ENCODE data around the gene CAMK1D. TPM values are rescaled to one million over a fixed set of nuclear protein-coding genes. Genes with fewer than 3 reads are reported as not detected.

CAMK1D gene
- total RNA-seq, 2 experiments from 2014 or later, result 28.8 to 35.3 TPM

GRCh38 chr10:12355384-12355783 lies 6.0 kb downstream of the CAMK1D start:
- intact Hi-C loops (cut with DNase I, micrococcal nuclease), result loop anchor here in 1 of 2 experiments (5.0 to 10.0 kb wide), 2 partner anchors 52 to 299 kb away; no protein-coding TSS in a partner anchor
- ChIA-PET POLR2A (no interaction called here), CTCF (no interaction called here)
- DNase-seq (no peak), ATAC-seq (ENCODE audit: poor library complexity) (no peak)
- Histone ChIP-seq H3K9me3 (ENCODE audit: control insufficient read depth in 1 of 2, insufficient read depth in 1 of 2, low read length in 2 of 2) (no peaks in the 10 kb centered on the region), H3K4me3 (ENCODE audit: low read length) (no peak overlapping the region), H3K27ac (ENCODE audit: low read depth in 1 of 2, low read length in 2 of 2) (no peak overlapping the region), H3K36me3 (ENCODE audit: insufficient read depth, low read length) (no peaks in the 10 kb centered on the region), H3K4me1 (ENCODE audit: insufficient read depth, low read length) (peaks cover 31% of the 10 kb centered on the region), H3K27me3 (ENCODE audit: control insufficient read depth in 1 of 2, insufficient read depth in 2 of 2, low read length in 2 of 2) (no peaks in the 10 kb centered on the region)
- TF ChIP-seq CTCF (IDR thresholded peaks at IDR 0.05), result no peak
- Mint-ChIP-seq H3K4me3 (peak overlapping the region; percentile 12), H3K27me3 (no peaks in the 10 kb centered on the region), H3K36me3 (ENCODE audit: low read depth) (peaks cover 20% of the 10 kb centered on the region), H3K4me1 (ENCODE audit: low read depth) (peaks cover 74% of the 10 kb centered on the region), H3K9me3 (no peaks in the 10 kb centered on the region), H3K27ac (peak overlapping the region; percentile 34)

- ATAC-seq (ENCODE audit: poor library complexity) (no peak), DNase-seq (no peak)
- H3K4me1 Mint-ChIP-seq (ENCODE audit: low read depth), result peaks cover 72% of the 10 kb centered on the region
- Histone ChIP-seq H3K4me3 (ENCODE audit: low read length) (no peak overlapping the region), H3K4me1 (ENCODE audit: insufficient read depth, low read length) (peaks cover 18% of the 10 kb centered on the region), H3K9me3 (ENCODE audit: control insufficient read depth in 1 of 2, insufficient read depth in 1 of 2, low read length in 2 of 2) (peaks cover 0 to 3% of the 10 kb centered on the region in 2 experiments), H3K36me3 (ENCODE audit: insufficient read depth, low read length) (no peaks in the 10 kb centered on the region), H3K27ac (ENCODE audit: low read depth in 1 of 2, low read length in 2 of 2) (no peak overlapping the region), H3K27me3 (ENCODE audit: control insufficient read depth in 1 of 2, insufficient read depth in 2 of 2, low read length in 2 of 2) (no peaks in the 10 kb centered on the region)
- no peak overlapping the region for H3K4me3 Mint-ChIP-seq
- POLR2A ChIA-PET, result interaction anchor here (3.5 kb wide), 1 partner anchor 8 kb away, joined by 32 read pairs; the partner anchor contains the start of gene CAMK1D
- H3K27ac Mint-ChIP-seq, result peak overlapping the region; percentile 13
- H3K27me3 Mint-ChIP-seq, result no peaks in the 10 kb centered on the region
- H3K9me3 Mint-ChIP-seq, result no peaks in the 10 kb centered on the region
- CTCF ChIA-PET, result no interaction called here
- TF ChIP-seq CTCF (IDR thresholded peaks at IDR 0.05), result no peak
- peaks cover 21% of the 10 kb centered on the region for H3K36me3 Mint-ChIP-seq (ENCODE audit: low read depth)
- intact Hi-C loops (cut with DNase I, micrococcal nuclease), result loop anchor here in 1 of 2 experiments (5.0 to 10.0 kb wide), 2 partner anchors 50 to 297 kb away; no protein-coding TSS in a partner anchor
Observed at GRCh38 chr10:12357525-12358151, 8.3 kb downstream of the CAMK1D start.

- Mint-ChIP-seq H3K36me3 (ENCODE audit: low read depth) (peaks cover 12% of the 10 kb centered on the region), H3K27ac (peak overlapping the region; percentile 13), H3K4me3 (peak overlapping the region; percentile 40), H3K4me1 (ENCODE audit: low read depth) (peaks cover 61% of the 10 kb centered on the region), H3K9me3 (no peaks in the 10 kb centered on the region), H3K27me3 (no peaks in the 10 kb centered on the region)
- H3K27ac ChIP-seq (ENCODE audit: low read depth in 1 of 2, low read length in 2 of 2), result peak overlapping the region in 1 of 2 donors; percentile 9
- ChIA-PET POLR2A (interaction anchor here (3.5 kb wide), 1 partner anchor 10 kb away, joined by 32 read pairs; the partner anchor contains the start of gene CAMK1D), CTCF (interaction anchor here (0.9 kb wide), 1 partner anchor 36 kb away, joined by 3 read pairs; no protein-coding TSS in a partner anchor)
- H3K9me3 ChIP-seq (ENCODE audit: control insufficient read depth in 1 of 2, insufficient read depth in 1 of 2, low read length in 2 of 2), result peaks cover 0 to 3% of the 10 kb centered on the region in 2 experiments
- TF ChIP-seq CTCF (IDR thresholded peaks at IDR 0.05), result no peak
- intact Hi-C loops (cut with DNase I, micrococcal nuclease), result loop anchor here in 1 of 2 experiments (5.0 to 10.0 kb wide), 2 partner anchors 48 to 296 kb away; no protein-coding TSS in a partner anchor
- H3K36me3 ChIP-seq (ENCODE audit: insufficient read depth, low read length), result no peaks in the 10 kb centered on the region
- ATAC-seq (ENCODE audit: poor library complexity) (peak; percentile 56), DNase-seq (peak in 4 of 14 experiments; percentile 14 to 39 (median 23))
- peaks cover 18% of the 10 kb centered on the region for H3K4me1 ChIP-seq (ENCODE audit: insufficient read depth, low read length)
- no peak overlapping the region for H3K4me3 ChIP-seq (ENCODE audit: low read length)
- H3K27me3 ChIP-seq (ENCODE audit: control insufficient read depth in 1 of 2, insufficient read depth in 2 of 2, low read length in 2 of 2), result no peaks in the 10 kb centered on the region
Observed at GRCh38 chr10:12358863-12359564, 9.7 kb downstream of the CAMK1D start.

Data from CD4-positive, alpha-beta T cell (primary cell).